ENCODE measurements around the gene INSYN2A.

INSYN2A gene

GRCh38 chr10:127151541-127151940, 44.9 kb downstream of the INSYN2A start:
- DNase-seq = no peak

DNA sequence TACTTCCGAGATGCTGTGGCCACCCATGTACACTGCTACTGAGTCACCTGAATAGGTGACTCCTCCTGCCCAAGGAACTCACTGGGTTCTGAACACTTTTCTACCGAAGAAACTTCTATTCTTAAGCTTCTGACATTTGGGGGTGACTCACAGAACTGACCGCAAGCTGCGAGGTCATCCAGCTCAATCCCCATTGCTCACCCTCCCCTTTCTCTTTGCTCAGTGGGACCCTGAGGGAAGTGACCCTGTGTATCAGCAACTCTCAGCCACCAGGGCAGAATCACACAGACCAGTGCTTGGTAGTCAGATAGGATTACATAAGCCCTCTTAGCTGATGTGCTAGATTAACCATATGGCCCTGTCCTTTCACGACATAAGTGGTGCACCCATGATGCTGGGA, 46.3 kb downstream of the INSYN2A start:
- no peak for DNase-seq

DNA sequence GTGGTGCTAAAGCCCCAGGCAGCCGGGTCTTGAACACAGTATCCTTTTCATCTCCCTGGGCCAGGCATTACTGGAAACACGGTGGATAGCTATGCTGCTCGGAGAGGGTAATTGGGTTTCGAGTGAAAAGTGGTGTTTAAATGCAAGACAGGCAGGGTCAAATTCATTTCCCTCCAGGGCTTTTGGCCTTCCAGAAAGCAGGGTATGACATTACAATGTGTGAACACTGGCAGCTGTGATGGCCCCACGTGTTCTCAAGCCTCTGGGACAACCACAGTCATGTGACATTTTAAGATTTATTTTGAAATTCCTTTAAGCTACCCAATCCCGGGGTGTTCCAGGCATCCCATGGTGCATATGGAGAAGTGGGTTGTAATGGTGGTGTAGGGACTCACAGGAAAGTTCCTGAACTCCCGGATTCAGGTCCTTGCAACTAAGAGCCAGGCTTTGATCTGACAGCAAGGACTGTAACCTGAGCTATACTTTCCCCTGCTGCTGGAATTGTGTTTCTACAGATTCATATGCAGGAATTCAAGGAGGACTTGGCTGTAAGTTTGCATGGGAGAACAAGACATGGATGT, 46.8 kb downstream of the INSYN2A start:
- no peak for DNase-seq

GRCh38 chr10:127148933-127149220, 47.5 kb downstream of the INSYN2A start:
- no peak for DNase-seq

- DNase-seq = no peak
Observed at GRCh38 chr10:127148066-127148932, 48.1 kb downstream of the INSYN2A start.

DNA sequence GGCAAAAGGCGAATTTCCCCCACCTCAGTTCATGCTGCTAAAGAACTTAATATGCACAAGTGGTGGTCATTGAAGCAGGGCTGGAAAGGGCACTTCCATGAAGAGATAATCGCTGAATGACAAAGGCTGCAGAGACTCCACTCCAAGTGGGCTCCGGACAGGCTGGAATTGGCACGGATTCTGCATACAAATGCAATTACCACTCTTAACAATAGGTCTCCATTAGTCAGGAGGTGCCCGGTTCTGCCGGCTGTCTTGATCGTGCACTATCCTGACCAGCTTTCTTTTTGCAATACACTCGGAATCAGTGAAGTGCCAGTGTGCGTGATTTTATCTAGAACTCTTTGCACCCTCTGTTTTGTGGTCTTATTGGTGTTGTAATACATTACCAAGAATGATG, 49.7 kb downstream of the INSYN2A start:
- no peak for DNase-seq
